PC-3 (cell line): ENCODE results near the gene DLG2. TPM values are rescaled to one million over a fixed set of nuclear protein-coding genes. Genes with fewer than 3 reads are reported as not detected.
A peak's percentile ranks its signal among the peaks of the same experiment; 100 is the strongest.

Source experiments
- ATAC-seq: fragments of 200-7000 bp; cut with Tn5 transposase; 2 replicates; pipeline ENCODE4 v1.9.1; 2020; ENCODE audit warnings: mild to moderate bottlenecking, moderate library complexity
- BruUV-seq: library from RNA; stranded (reverse); fragments of 400-500 nt; replicated peaks from 2 replicates; lab custom pipeline; 2021; lab: Mats Ljungman, UMichigan
- CTCF ChIA-PET: fragments of 300-600 bp; sonication (Branson Sonifier 250); formaldehyde crosslinking; loops from one replicate; lab custom pipeline; 2022; ENCODE audit warnings: antibody characterized with exemption; lab: Charles Lee
- POLR2A ChIA-PET: fragments of 300-600 bp; sonication (Branson Sonifier 250); formaldehyde crosslinking; loops from one replicate; lab custom pipeline; 2022; ENCODE audit warnings: antibody characterized with exemption; ENCODE audit not compliant: unreplicated experiment; lab: Charles Lee
- DNase-seq: peaks from one replicate; pipeline ENCODE4 v3.0.0-alpha.2; 2015
- H2AFZ ChIP-seq: fragments of 300-600 bp; sonication (generic); 2 replicates; pipeline ENCODE4 v1.6.0; 2016; ENCODE audit warnings: antibody characterized with exemption, low read length
- H3F3A ChIP-seq: fragments of 300-600 bp; sonication (generic); one replicate; pipeline ENCODE4 v1.6.0; 2017; ENCODE audit warnings: antibody characterized with exemption, low read length, control low read depth, mild to moderate bottlenecking; ENCODE audit not compliant: unreplicated experiment
- H3K27ac ChIP-seq: fragments of 300-600 bp; sonication (generic); 2 replicates; pipeline ENCODE4 v1.5.1; 2016; ENCODE audit warnings: mild to moderate bottlenecking, low read length
- H3K27me3 ChIP-seq: fragments of 300-600 bp; sonication (generic); 2 replicates; pipeline ENCODE4 v1.6.1; 2016; ENCODE audit warnings: low read length, mixed read lengths
- H3K36me3 ChIP-seq: fragments of 300-600 bp; sonication (generic); 2 replicates; pipeline ENCODE4 v1.6.1; 2016; ENCODE audit warnings: low read depth, mixed run types, low read length, mixed read lengths
- H3K4me1 ChIP-seq: fragments of 300-600 bp; sonication (generic); 2 replicates; pipeline ENCODE4 v1.5.1; 2016; ENCODE audit warnings: low read length; ENCODE audit not compliant: insufficient read depth
- H3K4me2 ChIP-seq: fragments of 300-600 bp; sonication (generic); 2 replicates; pipeline ENCODE4 v1.6.0; 2016; ENCODE audit warnings: low read length
- H3K4me3 ChIP-seq: fragments of 300-600 bp; sonication (generic); 2 replicates; pipeline ENCODE4 v1.5.1; 2016; ENCODE audit warnings: mild to moderate bottlenecking, low read length, mixed read lengths
- H3K79me2 ChIP-seq: fragments of 300-600 bp; sonication (generic); 2 replicates; pipeline ENCODE4 v1.6.1; 2017; ENCODE audit warnings: low read length, mixed read lengths
- H3K9ac ChIP-seq: fragments of 300-600 bp; sonication (generic); 2 replicates; pipeline ENCODE4 v1.6.0; 2016; ENCODE audit warnings: mild to moderate bottlenecking, low read length
- H3K9me2 ChIP-seq: fragments of 300-600 bp; sonication (generic); replicated peaks from 2 replicates; pipeline ENCODE4 v1.6.1; 2016; ENCODE audit warnings: mixed run types, low read length, mixed read lengths
- H3K9me3 ChIP-seq: fragments of 300-600 bp; sonication (generic); 2 replicates; pipeline ENCODE4 v1.6.1; 2016; ENCODE audit warnings: low read length, mixed read lengths
- H4K20me1 ChIP-seq: fragments of 300-600 bp; sonication (generic); 2 replicates; pipeline ENCODE4 v1.6.1; 2016; ENCODE audit warnings: low read length, mixed read lengths
- EZH2 ChIP-seq: fragments of 300-600 bp; sonication (generic); IDR thresholded peaks from one replicate; pipeline ENCODE4 v1.6.1; 2017; ENCODE audit warnings: antibody characterized with exemption, mild to moderate bottlenecking, low read length; ENCODE audit not compliant: unreplicated experiment
- EZH2phosphoT487 ChIP-seq: fragments of 300-600 bp; sonication (generic); IDR thresholded peaks from 2 replicates; pipeline ENCODE4 v1.6.1; 2018; ENCODE audit warnings: mild to moderate bottlenecking, antibody characterized with exemption, low read length, borderline replicate concordance
- intact Hi-C: fragments of 100-400 bp; cut with micrococcal nuclease; formaldehyde crosslinking; loops from 2 replicates; pipeline ENCODE4 v1.9.0; 2023
- total RNA-seq: library from RNA; depleted of rRNA; stranded (reverse); fragments of >200 nt; gene quantifications from 2 replicates; pipeline ENCODE4 v1.2.3, GENCODE V29; 2014
- TF ChIP-seq, protein P1 (sequence below): fragments of 300-600 bp; sonication (generic); conservative IDR thresholded peaks from 2 replicates; pipeline ENCODE4 v1.5.1; 2017; ENCODE audit warnings: antibody characterized with exemption, low read depth, mild to moderate bottlenecking, low read length

Gene DLG2
- total RNA-seq, 1 experiment from 2014 or later: 0.58 TPM

DNA sequence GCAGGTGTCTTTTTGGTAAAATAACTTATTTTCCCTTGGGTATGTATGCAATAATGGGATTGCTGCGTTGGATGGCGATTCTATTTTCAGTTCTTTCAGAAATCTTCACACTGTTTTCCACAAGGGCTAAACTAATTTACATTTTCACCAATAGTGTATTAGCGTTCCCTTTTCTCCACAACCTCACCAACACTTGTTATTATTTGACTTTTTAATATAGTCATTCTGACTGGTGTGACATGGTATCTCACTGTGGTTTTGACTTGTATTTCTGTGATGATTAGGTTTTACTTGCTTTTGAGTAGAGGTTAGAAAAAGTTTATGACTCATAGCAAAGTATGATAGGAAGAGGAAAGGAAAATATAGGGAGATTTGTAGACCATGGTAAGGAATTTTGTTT is 92.3 kb downstream of the DLG2 start:
- H3K9me3 ChIP-seq: 0 out of 2 replicates have a peak, but pooled peaks cover 3% of the 10 kb centered on the region
- ATAC-seq (no peak), DNase-seq (no peak)
- CTCF ChIA-PET: no interaction called here
- no peak overlapping the region for H2AFZ ChIP-seq
- TF ChIP-seq, protein P1, sequence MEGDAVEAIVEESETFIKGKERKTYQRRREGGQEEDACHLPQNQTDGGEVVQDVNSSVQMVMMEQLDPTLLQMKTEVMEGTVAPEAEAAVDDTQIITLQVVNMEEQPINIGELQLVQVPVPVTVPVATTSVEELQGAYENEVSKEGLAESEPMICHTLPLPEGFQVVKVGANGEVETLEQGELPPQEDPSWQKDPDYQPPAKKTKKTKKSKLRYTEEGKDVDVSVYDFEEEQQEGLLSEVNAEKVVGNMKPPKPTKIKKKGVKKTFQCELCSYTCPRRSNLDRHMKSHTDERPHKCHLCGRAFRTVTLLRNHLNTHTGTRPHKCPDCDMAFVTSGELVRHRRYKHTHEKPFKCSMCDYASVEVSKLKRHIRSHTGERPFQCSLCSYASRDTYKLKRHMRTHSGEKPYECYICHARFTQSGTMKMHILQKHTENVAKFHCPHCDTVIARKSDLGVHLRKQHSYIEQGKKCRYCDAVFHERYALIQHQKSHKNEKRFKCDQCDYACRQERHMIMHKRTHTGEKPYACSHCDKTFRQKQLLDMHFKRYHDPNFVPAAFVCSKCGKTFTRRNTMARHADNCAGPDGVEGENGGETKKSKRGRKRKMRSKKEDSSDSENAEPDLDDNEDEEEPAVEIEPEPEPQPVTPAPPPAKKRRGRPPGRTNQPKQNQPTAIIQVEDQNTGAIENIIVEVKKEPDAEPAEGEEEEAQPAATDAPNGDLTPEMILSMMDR: no peak
- TF ChIP-seq EZH2 (no peak), EZH2phosphoT487 (no peak)
- POLR2A ChIA-PET: no interaction called here
- H3K79me2 ChIP-seq: no peaks in the 10 kb centered on the region
- no peaks in the 10 kb centered on the region for H3K27me3 ChIP-seq
- no peaks in the 10 kb centered on the region for H3F3A ChIP-seq
- intact Hi-C loops: no loop called here
- H3K36me3 ChIP-seq: no peaks in the 10 kb centered on the region
- no TSS peak for BruUV-seq
- H3K4me2 ChIP-seq: no peak overlapping the region
- no peak overlapping the region for H3K27ac ChIP-seq
- H4K20me1 ChIP-seq: no peaks in the 10 kb centered on the region
- H3K4me1 ChIP-seq: no peaks in the 10 kb centered on the region
- no peaks in the 10 kb centered on the region for H3K9me2 ChIP-seq
- no peak overlapping the region for H3K9ac ChIP-seq
- no peak overlapping the region for H3K4me3 ChIP-seq

DNA sequence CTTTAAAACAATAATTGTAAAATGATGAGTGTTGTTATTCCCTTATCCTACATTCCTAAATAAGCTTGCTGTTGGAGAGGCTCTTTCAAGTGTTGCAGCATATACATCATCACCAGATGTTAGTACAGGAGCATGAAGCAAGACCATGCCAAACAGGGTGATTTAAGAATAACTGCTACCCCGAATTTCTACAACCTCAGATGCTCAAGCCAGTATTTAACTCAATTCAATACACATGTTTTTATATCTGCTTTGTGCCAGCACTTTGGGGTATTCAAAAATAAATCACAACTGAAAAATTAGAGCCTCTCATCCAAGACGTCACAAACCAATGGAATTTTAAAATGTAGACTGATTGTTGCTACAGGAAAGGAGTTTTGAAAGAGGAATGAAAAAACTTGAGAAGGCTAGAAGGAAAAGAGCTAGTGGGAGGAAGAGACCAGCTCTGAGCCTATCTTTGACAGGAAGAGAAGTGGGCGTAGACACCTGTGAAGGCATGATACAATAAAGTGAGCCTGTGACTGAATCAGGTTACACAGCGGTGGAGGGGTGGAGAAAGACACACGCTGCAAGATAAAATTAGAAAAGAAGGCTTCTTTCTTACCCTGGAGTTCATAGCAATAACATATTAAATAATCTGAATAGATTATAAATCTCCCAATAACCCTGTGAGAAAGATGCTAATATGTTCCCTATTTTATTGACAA is 95.8 kb downstream of the DLG2 start:
- CTCF ChIA-PET: no interaction called here
- no peaks in the 10 kb centered on the region for H3K36me3 ChIP-seq
- POLR2A ChIA-PET: no interaction called here
- no peaks in the 10 kb centered on the region for H3K4me1 ChIP-seq
- DNase-seq (no peak), ATAC-seq (no peak)
- H3K9ac ChIP-seq: no peak overlapping the region
- 0 out of 2 replicates have a peak, but pooled peaks cover 3% of the 10 kb centered on the region for H3K9me3 ChIP-seq
- H2AFZ ChIP-seq: no peak overlapping the region
- no peak overlapping the region for H3K4me3 ChIP-seq
- no peaks in the 10 kb centered on the region for H3K79me2 ChIP-seq
- no peaks in the 10 kb centered on the region for H4K20me1 ChIP-seq
- H3F3A ChIP-seq: no peaks in the 10 kb centered on the region
- H3K27me3 ChIP-seq: peaks cover 12% of the 10 kb centered on the region; the same call in 1 of the 2 replicates
- no TSS peak for BruUV-seq
- TF ChIP-seq, protein P1: no peak
- no peak for TF ChIP-seq EZH2phosphoT487
- TF ChIP-seq EZH2: no peak
- no peaks in the 10 kb centered on the region for H3K9me2 ChIP-seq
- intact Hi-C loops: no loop called here
- H3K27ac ChIP-seq: no peak overlapping the region
- no peak overlapping the region for H3K4me2 ChIP-seq

DNA sequence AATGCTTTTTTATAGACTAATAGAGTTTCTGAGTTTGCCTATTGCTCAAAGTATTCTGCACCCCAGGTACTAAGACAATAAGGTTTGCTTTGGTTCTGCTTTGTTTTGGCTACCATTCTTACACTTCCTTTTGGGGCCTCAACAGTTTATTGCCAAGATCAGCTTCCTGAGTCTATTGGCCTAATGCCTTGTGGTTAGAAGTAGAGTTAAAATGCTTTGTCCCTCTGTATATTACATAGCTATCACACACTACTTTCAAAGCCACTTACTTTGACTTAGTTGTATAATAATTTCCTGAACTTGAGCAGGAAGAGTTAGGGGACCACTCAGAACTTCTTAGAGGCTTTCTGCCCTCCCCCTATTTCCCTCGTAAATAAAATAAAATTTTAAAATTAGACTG is 96.5 kb downstream of the DLG2 start:
- TF ChIP-seq, protein P1: no peak
- TF ChIP-seq EZH2phosphoT487 (no peak), EZH2 (no peak)

More for the DNA sequence above, 96.5 kb downstream of the DLG2 start:
- peaks cover 12% of the 10 kb centered on the region; the same call in 1 of the 2 replicates for H3K27me3 ChIP-seq
- no peaks in the 10 kb centered on the region for H3F3A ChIP-seq
- CTCF ChIA-PET: no interaction called here
- H3K9me2 ChIP-seq: no peaks in the 10 kb centered on the region
- ATAC-seq (0 out of 2 replicates have a peak, but pooled peaks have one; percentile 20), DNase-seq (no peak)
- H4K20me1 ChIP-seq: no peaks in the 10 kb centered on the region
- intact Hi-C loops: no loop called here
- POLR2A ChIA-PET: no interaction called here
- no TSS peak for BruUV-seq
- H3K79me2 ChIP-seq: no peaks in the 10 kb centered on the region
- no peak overlapping the region for H3K4me2 ChIP-seq
- no peak overlapping the region for H3K4me3 ChIP-seq
- H3K9me3 ChIP-seq: 0 out of 2 replicates have a peak, but pooled peaks cover 3% of the 10 kb centered on the region
- no peak overlapping the region for H2AFZ ChIP-seq
- H3K9ac ChIP-seq: no peak overlapping the region
- no peaks in the 10 kb centered on the region for H3K4me1 ChIP-seq
- H3K27ac ChIP-seq: no peak overlapping the region
- H3K36me3 ChIP-seq: no peaks in the 10 kb centered on the region
